ENCODE data around the gene MCRS1. TPM values are rescaled to one million over a fixed set of nuclear protein-coding genes. Genes with fewer than 3 reads are reported as not detected.

Gene MCRS1
- total and polyA plus RNA-seq, 2 donors (not counting 3 experiments of a cell fraction or from before 2014, with no cell fraction given) = 71.1 to 99.3 TPM

DNA sequence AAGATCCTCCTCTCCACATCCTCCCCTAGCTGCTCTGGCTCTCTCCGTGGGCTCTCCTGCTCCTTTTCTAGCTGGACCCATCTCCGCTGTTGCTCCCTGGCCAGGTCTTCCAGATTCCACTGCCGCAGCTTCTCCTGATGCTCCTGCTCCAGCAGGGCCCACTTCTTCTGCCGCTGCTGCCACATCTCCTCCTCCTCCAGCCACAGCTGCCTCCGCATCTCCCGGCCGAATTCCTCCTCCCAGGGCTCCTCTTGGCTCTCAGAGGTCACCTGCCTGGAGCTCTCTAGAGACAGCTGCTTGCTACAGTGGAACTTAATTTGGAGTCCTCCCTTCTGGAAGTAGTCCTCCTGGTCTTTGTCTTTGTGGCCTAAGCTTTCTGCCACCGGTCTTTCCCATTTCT lies 32.0 kb upstream of the MCRS1 start:
- Histone ChIP-seq H3K27ac (ENCODE audit: insufficient read depth, low read depth, low read length) (no peak overlapping the region), H3K4me2 (ENCODE audit: insufficient read depth, low read length) (no peak overlapping the region), H3K79me2 (ENCODE audit: control insufficient read depth, insufficient read depth, low read length) (no peaks in the 10 kb centered on the region), H3K9me3 (replicated peaks; ENCODE audit: control insufficient read depth, insufficient read depth, low read length) (no peaks in the 10 kb centered on the region), H3K36me3 (ENCODE audit: control insufficient read depth in 2 of 2, extremely low read depth in 1 of 2, insufficient read depth in 2 of 2, low read length in 2 of 2) (no peaks in the 10 kb centered on the region), H3K9me1 (replicated peaks; ENCODE audit: control insufficient read depth, extremely low read depth, insufficient read depth, low read length) (no peaks in the 10 kb centered on the region), H2AFZ (ENCODE audit: low read depth, low read length) (no peak overlapping the region), H3K9ac (replicated peaks; ENCODE audit: extremely low read depth, insufficient read depth, low read length) (no peak overlapping the region), H3K4me3 (replicated peaks in 1 of 3; ENCODE audit: insufficient read depth in 1 of 3, low read depth in 1 of 3, low read length in 3 of 3) (no peak overlapping the region), H3K4me1 (ENCODE audit: control insufficient read depth, extremely low read depth, insufficient read depth, low read length) (no peaks in the 10 kb centered on the region), H3K27me3 (ENCODE audit: control insufficient read depth in 2 of 2, insufficient read depth in 2 of 2, low read length in 2 of 2) (no peaks in the 10 kb centered on the region), H4K20me1 (replicated peaks; ENCODE audit: control insufficient read depth, extremely low read depth, insufficient read depth, low read length) (no peaks in the 10 kb centered on the region)
- dilution Hi-C loops (cut with MboI; ENCODE audit: extremely low pct_ligation_motif_present, low sequenced_read_pairs) = no loop called here
- TF ChIP-seq MYC (IDR thresholded peaks at IDR 0.05; ENCODE audit: low read depth, low read length) = no peak
- TF ChIP-seq JUN (IDR thresholded peaks at IDR 0.05; ENCODE audit: borderline replicate concordance, insufficient read depth, insufficient read length, low read depth) = no peak
- TF ChIP-seq FOS (IDR thresholded peaks at IDR 0.05; ENCODE audit: borderline replicate concordance, insufficient read depth, low read length) = no peak
- TF ChIP-seq GATA2 (IDR thresholded peaks at IDR 0.05; ENCODE audit: insufficient read depth, insufficient read length, low read depth, low read length) = no peak
- no peak for TF ChIP-seq EZH2 (IDR thresholded peaks at IDR 0.05; ENCODE audit: borderline replicate concordance, low read depth, low read length, severe bottlenecking)
- TF ChIP-seq, protein P1, sequence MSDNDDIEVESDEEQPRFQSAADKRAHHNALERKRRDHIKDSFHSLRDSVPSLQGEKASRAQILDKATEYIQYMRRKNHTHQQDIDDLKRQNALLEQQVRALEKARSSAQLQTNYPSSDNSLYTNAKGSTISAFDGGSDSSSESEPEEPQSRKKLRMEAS (IDR thresholded peaks at IDR 0.05; ENCODE audit: insufficient read depth, insufficient read length) = no peak
- TF ChIP-seq POLR2A (IDR thresholded peaks at IDR 0.05; ENCODE audit: low read depth, low read length) = no peak
- TF ChIP-seq POLR2AphosphoS5 (IDR thresholded peaks at IDR 0.05; ENCODE audit: insufficient read depth, low read depth, low read length) = no peak
- TF ChIP-seq, protein P2, sequence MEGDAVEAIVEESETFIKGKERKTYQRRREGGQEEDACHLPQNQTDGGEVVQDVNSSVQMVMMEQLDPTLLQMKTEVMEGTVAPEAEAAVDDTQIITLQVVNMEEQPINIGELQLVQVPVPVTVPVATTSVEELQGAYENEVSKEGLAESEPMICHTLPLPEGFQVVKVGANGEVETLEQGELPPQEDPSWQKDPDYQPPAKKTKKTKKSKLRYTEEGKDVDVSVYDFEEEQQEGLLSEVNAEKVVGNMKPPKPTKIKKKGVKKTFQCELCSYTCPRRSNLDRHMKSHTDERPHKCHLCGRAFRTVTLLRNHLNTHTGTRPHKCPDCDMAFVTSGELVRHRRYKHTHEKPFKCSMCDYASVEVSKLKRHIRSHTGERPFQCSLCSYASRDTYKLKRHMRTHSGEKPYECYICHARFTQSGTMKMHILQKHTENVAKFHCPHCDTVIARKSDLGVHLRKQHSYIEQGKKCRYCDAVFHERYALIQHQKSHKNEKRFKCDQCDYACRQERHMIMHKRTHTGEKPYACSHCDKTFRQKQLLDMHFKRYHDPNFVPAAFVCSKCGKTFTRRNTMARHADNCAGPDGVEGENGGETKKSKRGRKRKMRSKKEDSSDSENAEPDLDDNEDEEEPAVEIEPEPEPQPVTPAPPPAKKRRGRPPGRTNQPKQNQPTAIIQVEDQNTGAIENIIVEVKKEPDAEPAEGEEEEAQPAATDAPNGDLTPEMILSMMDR (IDR thresholded peaks at IDR 0.05; ENCODE audit: extremely low read depth in 1 of 2, insufficient read depth in 1 of 2, low read depth in 1 of 2, low read length in 2 of 2) = no peak
- POLR2A ChIA-PET = no interaction called here
- intact Hi-C loops (cut with micrococcal nuclease) = no loop called here
- no TSS peak for BruUV-seq (replicated peaks)
- DNase-seq (ENCODE audit: low read depth, low spot score) (no peak), FAIRE-seq (no peak)
- CTCF ChIA-PET = interaction anchor here (1.1 to 2.0 kb wide), 3 partner anchors 11 to 24 kb away, joined by 3 to 9 read pairs (median 3); partner anchors contain the start of gene PRPF40B
